KOPT-K1 (cell line): ENCODE results near the gene KDM4B.

Source experiments
- H3K27ac ChIP-seq: fragments of 200-600 bp; sonication (generic); 2 replicates; pipeline ENCODE4 v1.5.1; 2016; ENCODE audit warnings: antibody characterized with exemption, mild to moderate bottlenecking, low read depth, low read length; ENCODE audit not compliant: poor library complexity, severe bottlenecking
- H3K36me3 ChIP-seq: fragments of 200-600 bp; sonication (generic); 2 replicates; pipeline ENCODE4 v1.5.1; 2017; ENCODE audit warnings: antibody characterized with exemption, mild to moderate bottlenecking, low read length, moderate library complexity; ENCODE audit not compliant: insufficient read depth
- H3K9me3 ChIP-seq: fragments of 200-600 bp; sonication (generic); 2 replicates; pipeline ENCODE4 v1.5.1; 2017; ENCODE audit warnings: antibody characterized with exemption, low read length, mild to moderate bottlenecking; ENCODE audit not compliant: insufficient read depth, poor library complexity, severe bottlenecking

Gene KDM4B

DNA sequence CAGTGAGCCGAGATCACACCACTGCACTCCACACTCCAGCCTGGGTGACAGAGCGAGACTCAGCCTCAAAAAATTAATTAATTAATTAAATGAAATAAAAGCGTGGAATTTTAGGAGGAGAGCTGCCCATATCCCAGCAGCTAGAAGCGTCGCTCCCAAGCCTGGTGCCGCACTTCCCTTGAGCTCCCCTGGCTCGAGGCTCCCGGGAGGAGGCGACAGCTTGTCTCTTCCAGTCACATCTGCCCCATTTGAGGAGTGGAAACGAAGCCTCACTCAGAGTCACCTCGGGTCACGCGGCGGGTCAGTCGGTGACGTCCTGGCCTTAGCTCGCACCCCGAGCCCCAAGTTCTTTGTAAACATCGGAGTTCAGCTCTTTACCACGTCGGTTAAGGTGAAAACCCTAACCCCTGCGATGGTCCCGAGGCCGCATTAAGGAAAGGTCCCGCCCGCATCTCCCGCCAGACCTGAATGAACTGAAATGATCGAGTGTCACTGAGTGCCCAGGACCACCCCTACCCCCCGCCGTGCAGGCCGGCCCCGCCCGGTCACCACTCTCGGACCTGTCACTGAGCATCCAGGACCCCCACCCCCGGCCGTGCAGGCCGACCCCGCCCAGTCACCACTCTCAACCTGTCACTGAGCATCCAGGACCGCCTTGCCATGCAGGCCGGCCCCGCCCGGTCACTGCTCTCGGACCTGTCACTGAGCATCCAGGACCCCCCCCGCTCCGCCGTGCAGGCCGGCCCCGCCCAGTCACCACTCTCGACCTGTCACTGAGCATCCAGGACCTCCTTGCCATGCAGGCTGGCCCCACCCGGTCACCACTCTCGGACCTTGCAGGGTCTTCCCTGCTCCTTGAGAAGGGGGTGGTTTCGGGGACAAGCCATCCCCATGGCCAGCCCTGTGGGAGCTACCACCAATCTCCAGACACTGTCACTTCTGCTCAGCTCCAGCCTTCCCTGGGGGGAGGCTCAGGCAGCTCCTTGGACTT is 176.9 kb downstream of the KDM4B start:
- Histone ChIP-seq H3K36me3 (peaks cover 52% of the 10 kb centered on the region; the same call in 1 of the 2 replicates), H3K27ac (no peak overlapping the region)

DNA sequence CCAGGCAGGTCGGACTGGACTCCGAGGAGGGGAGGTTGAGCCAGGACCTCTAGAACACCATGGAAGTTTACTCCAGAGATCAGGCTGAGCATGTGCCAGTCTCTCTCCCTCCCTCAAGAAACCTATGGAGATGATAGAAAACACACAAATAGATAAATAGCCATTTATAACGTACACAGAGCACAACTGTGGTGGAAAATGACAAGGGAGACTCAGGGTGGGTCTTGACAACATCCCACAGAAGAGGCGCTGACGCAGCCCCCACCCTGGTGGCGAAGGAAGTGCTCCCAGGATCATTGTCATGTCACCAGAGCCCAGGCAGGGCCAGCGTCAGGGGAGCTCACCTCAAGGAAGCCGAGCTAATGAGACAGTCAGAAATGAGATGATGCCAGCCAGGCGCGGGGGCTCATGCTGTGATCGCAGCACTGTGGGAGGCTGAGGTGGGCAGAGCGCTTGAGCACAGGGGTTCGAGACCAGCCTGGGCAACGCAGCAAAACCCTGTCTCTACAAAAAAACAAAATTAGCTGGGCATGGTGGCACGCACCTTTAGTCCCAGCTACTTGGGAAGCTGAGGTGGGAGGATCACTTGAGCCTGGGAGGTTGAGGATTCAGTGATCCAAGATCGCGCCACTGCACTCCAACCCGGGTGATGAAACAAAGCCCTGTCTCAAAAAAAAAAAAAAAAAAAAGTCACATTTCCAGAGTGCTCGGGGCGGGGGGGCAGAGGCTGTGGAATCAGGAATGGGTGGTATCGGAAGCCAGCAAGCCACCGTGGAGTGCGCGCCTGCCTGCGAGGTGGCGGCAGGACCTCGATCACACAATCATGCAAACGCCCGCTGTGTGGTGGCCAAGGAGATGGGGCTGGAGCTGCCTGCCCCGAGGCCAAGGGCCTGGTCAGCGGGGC is 178.4 kb downstream of the KDM4B start:
- Histone ChIP-seq H3K9me3 (no peaks in the 10 kb centered on the region), H3K27ac (no peak overlapping the region), H3K36me3 (peaks cover 41% of the 10 kb centered on the region; the same call in 1 of the 2 replicates)

More for the DNA sequence above, 176.9 kb downstream of the KDM4B start:
- no peaks in the 10 kb centered on the region for H3K9me3 ChIP-seq

DNA sequence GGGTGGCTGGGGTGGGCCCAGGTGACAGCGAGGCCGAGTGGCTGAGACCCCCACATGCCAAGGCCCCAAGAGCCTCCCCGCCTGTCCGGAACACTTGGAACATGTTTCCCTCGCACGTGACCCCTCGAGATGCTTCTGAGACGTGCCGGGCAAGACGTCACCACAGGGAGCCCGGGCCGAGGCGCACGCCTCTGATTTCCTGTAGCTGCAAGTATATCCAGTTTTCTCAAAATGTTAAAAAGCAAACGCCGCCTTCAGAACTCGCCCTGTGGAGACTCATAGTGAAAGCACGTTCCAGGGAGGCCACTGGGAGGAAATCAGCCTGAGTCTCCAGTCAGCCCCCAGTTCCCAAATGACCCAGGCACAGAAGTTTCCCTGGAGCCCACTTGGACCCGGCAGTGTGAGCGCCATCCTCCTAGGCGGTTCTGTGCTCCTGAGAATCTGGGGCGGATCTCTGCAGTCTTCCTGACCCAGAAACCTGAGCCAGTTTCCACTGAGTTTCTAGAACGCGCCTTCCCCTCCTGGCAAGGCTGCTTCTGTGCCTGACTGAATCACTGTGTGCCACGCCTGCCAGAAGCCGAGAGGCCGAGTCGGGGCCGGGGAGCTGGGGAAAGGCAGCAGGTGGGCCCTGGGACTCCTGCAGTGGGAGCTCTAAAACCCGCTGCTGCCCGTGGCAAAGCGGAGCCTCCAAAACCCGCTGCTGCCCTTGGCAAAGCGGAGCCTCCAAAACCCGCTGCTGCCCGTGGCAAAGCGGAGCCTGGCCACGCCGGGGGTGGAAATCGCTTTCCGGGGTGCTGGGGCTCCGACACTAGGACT is 179.3 kb downstream of the KDM4B start:
- Histone ChIP-seq H3K27ac (no peak overlapping the region), H3K9me3 (no peaks in the 10 kb centered on the region), H3K36me3 (peaks cover 35% of the 10 kb centered on the region; the same call in 1 of the 2 replicates)

DNA sequence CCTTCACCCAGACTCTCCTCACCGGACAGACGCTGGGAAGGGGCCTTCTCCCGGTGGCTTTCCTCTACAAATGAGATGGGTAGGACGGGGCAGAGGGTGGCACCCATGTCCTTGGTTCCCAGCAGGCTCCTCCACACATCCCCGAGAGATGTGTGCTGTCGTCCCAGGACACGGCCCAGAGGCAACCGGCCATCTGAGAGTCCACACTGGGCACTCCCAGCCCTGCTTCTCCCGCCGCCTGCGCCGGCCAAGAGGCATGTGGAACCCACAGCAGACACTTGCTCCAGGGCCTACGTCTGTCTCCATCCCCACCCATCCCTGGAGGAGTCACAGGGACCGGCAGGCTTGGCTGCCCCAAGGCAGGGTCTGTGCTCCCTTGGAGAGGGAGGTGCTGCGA is 179.9 kb downstream of the KDM4B start:
- H3K36me3 ChIP-seq, result peaks cover 35% of the 10 kb centered on the region; the same call in 1 of the 2 replicates
- H3K27ac ChIP-seq, result no peak overlapping the region
- H3K9me3 ChIP-seq, result no peaks in the 10 kb centered on the region

- Histone ChIP-seq H3K9me3 (no peaks in the 10 kb centered on the region), H3K27ac (no peak overlapping the region)
Observed at GRCh38 chr19:5149508-5149907, 180.6 kb downstream of the KDM4B start.

GRCh38 chr19:5149932-5150901 is 181.3 kb downstream of the KDM4B start:
- H3K36me3 ChIP-seq, result peaks cover 26% of the 10 kb centered on the region; the same call in 1 of the 2 replicates
- no peaks in the 10 kb centered on the region for H3K9me3 ChIP-seq
- no peak overlapping the region for H3K27ac ChIP-seq

More at GRCh38 chr19:5149508-5149907, 180.6 kb downstream of the KDM4B start:
- H3K36me3 ChIP-seq, result peaks cover 33% of the 10 kb centered on the region; the same call in 1 of the 2 replicates

- no peaks in the 10 kb centered on the region for H3K9me3 ChIP-seq
- H3K36me3 ChIP-seq, result peaks cover 18% of the 10 kb centered on the region; the same call in 1 of the 2 replicates
- H3K27ac ChIP-seq, result no peak overlapping the region
Observed at GRCh38 chr19:5150902-5151741, 182.2 kb downstream of the KDM4B start.

DNA sequence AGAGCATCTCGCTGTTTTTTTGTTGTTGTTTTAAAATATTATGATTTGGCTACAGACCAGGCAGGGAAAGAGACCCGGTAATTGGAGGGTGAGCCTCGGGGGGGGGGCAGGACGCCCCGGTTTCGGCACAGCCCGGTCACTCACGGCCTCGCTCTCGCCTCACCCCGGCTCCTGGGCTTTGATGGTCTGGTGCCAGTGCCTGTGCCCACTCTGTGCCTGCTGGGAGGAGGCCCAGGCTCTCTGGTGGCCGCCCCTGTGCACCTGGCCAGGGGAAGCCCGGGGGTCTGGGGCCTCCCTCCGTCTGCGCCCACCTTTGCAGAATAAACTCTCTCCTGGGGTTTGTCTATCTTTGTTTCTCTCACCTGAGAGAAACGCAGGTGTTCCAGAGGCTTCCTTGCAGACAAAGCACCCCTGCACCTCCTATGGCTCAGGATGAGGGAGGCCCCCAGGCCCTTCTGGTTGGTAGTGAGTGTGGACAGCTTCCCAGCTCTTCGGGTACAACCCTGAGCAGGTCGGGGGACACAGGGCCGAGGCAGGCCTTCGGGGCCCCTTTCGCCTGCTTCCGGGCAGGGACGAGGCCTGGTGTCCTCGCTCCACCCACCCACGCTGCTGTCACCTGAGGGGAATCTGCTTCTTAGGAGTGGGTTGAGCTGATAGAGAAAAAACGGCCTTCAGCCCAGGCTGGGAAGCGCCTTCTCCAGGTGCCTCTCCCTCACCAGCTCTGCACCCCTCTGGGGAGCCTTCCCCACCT is 183.3 kb downstream of the KDM4B start:
- Histone ChIP-seq H3K27ac (no peak overlapping the region), H3K9me3 (no peaks in the 10 kb centered on the region), H3K36me3 (peaks cover 9% of the 10 kb centered on the region; the same call in 1 of the 2 replicates)

DNA sequence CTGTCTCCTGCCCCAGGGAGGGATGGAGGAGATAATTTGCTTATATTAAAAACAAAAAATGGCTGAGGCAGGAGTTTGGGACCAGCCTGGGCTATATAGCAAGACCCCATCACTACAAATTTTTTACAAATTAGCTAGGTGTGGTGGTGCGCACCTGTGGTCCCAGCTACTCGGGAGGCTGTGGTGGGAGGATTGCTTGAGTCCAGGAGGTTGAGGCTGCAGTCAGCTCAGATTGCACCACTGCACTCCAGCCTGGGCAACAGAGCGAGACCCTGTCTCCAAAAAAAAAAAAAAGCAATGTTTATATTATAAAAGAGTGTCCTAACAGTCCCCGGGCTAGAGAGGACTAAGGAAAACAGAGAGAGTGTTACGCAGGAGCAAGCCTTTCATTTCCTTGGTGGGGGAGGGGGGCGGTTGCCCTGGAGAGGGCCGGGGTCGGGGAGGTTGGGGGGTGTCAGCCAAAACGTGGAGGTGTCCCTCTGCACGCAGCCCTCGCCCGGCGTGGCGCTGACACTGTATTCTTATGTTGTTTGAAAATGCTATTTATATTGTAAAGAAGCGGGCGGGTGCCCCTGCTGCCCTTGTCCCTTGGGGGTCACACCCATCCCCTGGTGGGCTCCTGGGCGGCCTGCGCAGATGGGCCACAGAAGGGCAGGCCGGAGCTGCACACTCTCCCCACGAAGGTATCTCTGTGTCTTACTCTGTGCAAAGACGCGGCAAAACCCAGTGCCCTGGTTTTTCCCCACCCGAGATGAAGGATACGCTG is 184.0 kb downstream of the KDM4B start:
- peaks cover 3% of the 10 kb centered on the region; the same call in 1 of the 2 replicates for H3K36me3 ChIP-seq
- no peak overlapping the region for H3K27ac ChIP-seq
- peaks cover 6% of the 10 kb centered on the region for H3K9me3 ChIP-seq

GRCh38 chr19:5153601-5154128 is 184.8 kb downstream of the KDM4B start:
- Histone ChIP-seq H3K36me3 (no peaks in the 10 kb centered on the region; the same call in 1 of the 2 replicates), H3K27ac (no peak overlapping the region), H3K9me3 (peaks cover 8% of the 10 kb centered on the region)

- no peaks in the 10 kb centered on the region for H3K36me3 ChIP-seq
- H3K9me3 ChIP-seq, result peaks cover 8% of the 10 kb centered on the region
- H3K27ac ChIP-seq, result no peak overlapping the region
Observed at GRCh38 chr19:5154129-5154798, 185.4 kb downstream of the KDM4B start.
